GM18868 (cell line): ENCODE data around the gene LSM4.
"Not testable (repeated sequence)": the region's sequence is repeated elsewhere in the genome, so short reads cannot be mapped to it uniquely, and the experiment has no call there.

Source experiments
- ATAC-seq: cut with Tn5 transposase; IDR thresholded peaks from one replicate; pipeline ENCODE4 v1.9.1; 2021; ENCODE audit warnings: mild to moderate bottlenecking, moderate library complexity; ENCODE audit not compliant: unreplicated experiment

LSM4 gene

DNA sequence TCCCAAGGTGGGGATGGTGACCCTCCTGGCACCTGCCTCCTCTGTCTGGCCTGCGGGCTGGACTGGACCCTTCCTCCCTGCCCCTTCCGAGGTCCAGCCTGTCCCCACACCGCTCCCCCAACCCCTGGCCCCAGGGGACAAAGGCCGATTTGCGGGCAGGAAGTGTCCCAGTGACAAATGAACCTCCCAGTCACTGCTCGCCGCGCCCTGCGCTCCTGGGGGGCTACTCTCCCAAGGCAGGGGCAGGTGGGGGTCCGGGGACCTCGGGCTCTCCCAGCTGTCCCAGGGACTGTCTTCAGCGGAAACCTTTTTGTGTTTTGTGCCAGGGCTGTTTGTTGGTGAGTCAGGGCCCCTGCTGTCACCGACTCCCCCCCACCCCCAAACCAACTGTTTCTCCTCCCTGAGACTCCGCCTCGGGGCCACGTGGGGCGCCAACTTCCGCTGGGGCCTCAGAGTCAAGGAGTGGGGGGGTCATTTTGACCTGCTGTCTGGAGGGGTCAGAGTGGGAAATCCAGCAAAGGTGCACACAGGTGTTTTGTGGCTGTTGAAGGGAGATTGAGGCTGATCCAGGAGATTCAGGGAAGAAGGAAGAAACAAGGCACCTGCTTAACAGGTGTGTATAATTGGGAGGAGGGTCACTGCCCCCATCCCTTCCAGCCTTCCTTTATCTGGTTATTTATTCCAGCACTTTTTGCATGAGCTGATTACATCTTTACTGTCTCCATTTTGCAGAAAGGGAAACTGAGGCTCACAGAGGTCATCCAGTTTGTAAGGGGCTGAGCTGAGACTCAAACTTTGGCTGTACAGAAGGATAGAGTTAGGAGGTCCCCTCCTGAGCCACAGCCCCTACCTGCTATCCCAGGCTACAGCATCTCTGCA, 18.4 kb upstream of the LSM4 start:
- ATAC-seq, result peak; percentile 51

DNA sequence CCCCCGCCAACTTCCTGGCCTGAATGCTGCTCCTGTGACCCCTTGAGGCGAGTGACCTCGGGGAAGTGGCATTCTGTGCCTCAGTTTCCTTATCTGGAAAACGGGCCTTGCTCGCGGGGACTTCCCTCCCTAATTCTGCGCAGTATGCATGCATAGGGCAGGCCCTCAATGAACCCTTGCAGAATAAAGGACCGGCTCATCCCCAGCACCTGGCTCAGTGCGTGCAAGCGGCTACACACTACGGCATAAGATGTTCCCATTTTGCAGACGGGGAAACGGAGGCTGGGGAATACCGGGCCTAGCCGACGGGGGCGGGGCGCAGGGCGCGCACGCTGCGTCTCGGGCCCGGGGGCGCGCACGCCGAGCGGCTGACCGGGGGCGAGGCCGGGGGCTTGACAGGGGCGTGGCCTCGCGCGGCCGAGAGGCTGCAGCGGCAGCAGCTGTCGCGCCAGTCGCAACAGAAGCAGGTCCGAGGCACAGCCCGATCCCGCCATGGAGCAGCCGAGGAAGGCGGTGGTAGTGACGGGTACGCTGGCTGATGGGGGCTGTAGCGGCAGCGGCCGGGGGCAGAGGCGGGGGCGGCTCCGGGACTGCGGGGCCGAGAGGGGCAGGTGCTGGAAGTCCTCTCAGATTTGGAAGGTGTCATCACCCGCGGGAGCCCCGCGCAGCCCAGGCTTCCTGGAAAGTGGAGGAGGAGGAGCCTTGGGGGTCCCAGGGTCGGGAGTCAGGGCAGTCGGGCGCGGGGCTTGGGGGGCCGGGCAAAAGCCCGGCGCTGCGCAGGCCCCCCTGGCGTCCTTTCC, 17.5 kb upstream of the LSM4 start, which contains the start of gene PGPEP1:
TSS of gene PGPEP1 (plus strand) at position 409 of the 800 bp plus-strand sequence. CDS start at position 493, 84 bp downstream.
- ATAC-seq, result peak; percentile 45

DNA sequence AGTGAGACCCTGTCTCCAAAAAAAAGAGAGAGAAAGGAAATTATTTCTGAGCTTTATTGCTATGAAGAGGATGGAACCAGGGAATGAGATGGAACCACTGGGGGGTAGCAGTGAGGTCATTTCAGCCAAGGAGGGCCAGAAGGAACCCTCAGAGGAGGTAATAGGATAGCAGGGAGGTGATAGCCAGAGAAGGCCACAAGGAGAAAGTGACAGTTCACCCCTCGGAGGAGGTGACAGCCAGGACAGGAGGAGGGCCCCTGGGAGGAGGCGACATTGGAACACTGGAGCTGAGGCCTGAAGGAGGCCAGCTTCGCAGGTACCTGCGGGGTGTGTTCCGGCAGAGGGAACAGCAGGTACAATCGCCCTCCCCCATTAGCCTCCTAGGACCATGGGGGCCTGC, 16.8 kb upstream of the LSM4 start:
- ATAC-seq, result no peak

DNA sequence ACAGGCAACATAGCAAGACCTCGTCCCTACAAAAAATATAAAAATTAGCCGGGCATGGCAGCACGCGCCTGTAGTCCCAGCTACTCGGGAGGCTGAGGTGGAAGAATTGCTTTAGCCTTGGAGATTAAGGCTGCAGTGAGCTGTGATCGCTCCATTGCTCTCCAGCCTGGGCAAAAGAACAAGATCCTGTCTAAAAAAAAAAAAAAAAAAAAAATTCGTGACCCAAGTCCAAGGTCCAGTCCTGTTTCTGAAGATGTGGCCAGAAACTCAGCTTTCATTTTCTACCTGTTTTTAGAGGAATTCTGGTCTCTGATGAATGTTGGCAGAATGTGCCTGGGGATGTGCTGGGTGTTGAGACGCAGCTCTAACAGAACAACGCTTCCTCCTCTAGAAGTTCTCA, 15.7 kb upstream of the LSM4 start:
- no peak for ATAC-seq

DNA sequence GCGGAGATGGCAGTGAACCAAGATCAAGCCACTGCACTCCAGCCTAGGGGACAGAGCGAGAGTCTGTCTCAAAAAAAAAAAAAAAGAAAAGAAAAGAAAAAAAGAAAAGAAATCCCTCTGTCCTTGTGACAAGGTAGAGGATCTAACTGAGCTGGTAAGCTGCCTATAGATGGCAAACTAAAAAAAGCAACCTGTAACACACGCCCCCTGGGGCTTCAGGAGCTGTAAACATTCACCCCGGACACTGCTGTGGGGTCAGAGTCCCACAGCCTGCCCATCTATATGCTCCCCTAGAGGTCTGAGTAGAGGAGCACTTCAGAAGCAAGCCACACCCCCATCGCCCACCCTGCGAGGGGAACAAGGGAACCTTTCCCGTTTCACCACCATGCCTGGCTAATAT, 13.2 kb upstream of the LSM4 start:
- no peak for ATAC-seq

DNA sequence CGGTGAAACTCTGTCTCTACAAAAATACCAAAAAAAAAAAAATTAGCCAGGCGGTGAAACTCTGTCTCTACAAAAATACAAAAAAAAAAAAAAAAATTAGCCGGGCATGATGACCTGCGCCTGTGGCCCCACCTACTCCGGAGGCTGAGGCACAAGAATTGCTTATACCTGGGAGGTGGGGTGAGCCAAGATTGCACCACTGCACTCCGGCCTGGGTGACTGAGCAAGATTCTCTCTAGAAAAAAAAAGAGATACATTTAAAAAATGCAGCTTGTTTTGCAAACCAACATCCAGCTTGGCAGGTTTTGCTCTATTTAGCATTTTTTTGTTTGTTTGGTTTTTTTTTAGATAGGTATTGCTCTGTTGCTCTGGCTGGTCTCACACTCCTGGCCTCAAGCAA, 10.8 kb upstream of the LSM4 start:
- ATAC-seq, result no peak

DNA sequence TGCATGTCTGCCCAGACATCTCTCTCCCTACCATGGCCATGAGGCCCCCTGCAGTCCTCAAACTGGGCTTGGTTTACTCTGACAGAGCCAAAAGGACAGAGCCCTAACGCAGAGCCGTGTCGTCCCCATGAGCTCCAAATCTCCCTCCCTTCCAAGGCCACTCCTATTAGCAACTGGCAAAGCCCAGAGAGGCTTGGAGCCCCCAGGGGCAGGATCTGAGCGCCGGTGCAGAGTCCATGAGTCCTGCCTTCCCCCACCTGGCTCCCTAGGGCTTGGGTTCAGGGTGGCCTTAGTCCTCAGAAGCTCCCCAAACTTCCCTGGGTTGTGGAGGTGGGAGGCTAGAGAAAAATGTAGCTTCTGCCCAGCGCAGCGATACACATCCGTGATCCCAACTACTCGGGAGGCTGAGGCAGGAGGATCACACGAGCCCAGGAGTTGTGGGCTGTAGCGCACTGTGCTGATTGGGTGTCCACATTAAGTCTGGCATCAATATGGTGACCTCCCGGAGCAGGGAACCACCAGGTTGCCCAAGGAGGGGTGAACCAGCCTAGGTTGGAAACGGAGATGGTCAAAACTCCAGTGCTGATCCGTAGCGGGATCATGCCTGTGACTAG, 10.1 kb upstream of the LSM4 start:
- no peak for ATAC-seq

DNA sequence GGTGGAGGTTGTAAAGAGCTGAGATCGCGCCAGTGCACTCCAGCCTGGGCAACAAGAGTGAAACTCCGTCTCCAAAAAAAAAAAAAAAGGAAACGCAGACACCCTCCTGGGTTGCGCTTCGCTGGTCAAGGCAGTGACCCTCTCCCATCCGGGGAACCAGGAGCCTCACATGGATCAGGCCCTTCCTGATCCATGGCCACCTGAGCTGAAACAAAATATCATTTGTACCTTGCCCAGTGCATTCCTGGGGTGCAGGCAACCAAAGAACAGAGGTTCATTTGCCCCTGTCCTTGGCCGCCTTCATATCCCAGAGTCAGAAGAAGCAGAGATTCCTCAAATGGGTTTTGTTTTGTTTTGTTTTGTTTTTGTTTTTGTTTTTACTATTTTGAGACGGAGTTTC, 8.0 kb upstream of the LSM4 start:
- no peak for ATAC-seq

DNA sequence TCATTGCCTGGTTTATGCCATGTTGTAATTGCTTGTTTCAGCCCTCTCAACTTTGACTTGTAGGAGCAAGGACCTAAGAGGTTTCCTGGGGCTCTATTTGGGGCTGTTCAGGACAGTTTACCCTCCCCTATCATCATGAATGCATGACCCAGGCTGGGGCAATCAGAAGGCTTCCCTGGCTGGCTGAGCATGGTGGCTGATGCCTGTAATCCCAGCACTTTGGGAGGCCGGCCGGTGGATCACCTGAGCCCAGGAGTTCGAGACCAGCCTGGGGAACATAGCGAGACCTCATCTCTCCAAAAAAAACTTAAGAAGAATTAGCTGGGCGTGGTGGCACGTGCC, 6.1 kb upstream of the LSM4 start:
- no peak for ATAC-seq

DNA sequence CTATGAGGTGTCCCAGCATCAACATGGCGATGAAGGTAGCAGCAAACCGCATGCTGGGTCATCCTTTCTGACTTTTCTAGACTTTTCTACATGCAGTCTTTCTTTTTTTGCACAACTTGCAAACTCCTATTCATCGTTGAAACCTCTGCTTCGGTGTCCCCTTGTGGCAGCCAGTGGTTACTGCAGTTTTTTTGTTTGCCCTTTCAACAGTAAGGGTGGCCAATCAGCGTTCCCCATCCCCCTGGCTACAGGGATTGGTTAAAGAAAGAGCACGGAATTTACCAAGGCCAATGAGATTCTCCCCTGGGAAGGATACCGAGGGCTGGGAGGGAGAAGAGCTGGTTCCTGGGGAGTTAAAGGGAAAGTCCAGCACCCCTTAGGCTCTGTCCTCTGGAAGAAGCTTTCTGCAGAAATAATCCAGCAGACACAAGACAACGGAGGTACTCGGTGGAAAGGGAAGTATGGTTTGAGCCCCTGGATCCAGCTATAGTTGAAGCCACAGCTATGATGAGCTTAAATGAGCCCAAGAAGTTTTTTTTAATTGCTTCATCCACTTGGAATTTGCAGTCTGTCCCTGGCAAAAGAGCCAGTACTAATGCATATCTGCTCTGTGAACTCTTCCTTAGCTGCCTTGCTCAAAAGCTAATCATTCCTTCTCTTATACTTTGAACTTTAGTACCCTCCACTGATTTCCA, 5.6 kb upstream of the LSM4 start:
- no peak for ATAC-seq

DNA sequence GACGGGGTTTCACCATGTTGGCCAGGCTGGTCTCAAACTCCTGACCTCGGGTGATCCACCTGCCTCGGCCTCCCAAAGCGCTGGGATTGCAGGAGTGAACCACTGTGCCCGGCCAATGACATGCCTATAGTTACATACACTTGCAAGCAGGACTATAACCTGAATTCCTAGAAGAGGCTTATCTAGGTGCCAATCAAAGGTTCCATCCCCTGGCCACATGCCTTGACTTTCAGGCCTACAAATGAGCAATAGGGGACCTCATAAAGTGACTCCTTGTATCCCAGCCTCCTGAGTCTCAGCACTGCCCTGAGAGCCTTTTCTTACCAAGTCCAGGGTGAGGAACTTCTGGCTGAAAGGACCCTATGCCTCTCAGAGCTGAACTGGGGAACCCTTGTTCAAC, 3.9 kb upstream of the LSM4 start:
- no peak for ATAC-seq

DNA sequence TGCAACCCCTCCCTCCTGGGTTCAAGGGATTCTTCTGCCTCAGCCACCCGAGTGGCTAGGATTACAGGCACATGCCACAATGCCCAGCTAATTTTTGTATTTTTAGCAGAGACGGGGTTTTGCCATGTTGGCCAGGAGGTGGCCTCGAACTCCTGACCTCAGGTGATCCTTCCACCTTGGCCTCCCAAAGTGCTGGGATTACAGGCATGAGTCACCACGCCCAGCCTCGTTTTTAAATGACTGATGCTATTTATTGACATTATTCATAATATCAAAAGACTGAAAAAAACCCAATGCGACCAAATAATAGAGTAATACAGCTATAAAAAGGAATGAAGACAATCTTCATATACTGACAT, 1.5 kb upstream of the LSM4 start:
- ATAC-seq, result not testable (repeated sequence)

DNA sequence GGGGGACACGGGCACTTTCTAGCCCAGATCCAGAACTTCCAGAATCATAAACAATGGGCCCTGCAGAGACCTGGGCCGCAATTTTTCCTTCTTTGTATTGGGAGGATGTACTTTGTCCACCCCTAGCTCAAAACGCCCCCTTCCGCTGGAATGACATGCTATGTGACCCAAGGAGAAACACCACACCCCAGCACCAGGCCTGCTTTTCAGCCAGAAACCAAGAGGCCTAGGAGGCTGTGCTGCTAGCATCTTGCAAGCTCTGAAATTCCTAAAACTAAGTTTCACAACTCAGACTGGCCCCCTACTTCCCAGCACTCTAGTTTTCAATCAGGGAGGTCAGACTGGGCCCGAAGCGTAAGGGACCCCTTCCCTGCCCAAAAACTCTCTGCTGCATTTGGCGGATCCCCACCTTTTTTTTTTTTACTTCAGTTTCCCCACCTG, 538 bp downstream of the LSM4 start:
- ATAC-seq, result no peak

DNA sequence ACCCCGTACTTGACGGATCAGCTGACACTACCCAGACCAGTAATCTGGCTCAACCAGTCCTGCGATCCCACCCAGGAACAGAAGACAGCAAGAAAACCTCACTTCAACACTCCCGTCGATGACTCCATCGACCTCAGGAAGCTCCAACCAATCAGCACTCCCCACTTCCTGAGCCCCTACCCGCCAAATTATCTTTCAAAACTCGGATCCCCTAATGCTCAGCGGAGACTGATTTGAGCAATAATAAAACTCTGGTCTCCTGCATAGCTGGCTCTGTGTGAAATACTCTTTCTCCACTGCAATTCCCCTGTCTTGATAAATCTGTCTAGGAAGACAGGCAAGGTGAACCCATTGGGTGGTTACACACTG, 1.2 kb downstream of the LSM4 start:
- no peak for ATAC-seq

DNA sequence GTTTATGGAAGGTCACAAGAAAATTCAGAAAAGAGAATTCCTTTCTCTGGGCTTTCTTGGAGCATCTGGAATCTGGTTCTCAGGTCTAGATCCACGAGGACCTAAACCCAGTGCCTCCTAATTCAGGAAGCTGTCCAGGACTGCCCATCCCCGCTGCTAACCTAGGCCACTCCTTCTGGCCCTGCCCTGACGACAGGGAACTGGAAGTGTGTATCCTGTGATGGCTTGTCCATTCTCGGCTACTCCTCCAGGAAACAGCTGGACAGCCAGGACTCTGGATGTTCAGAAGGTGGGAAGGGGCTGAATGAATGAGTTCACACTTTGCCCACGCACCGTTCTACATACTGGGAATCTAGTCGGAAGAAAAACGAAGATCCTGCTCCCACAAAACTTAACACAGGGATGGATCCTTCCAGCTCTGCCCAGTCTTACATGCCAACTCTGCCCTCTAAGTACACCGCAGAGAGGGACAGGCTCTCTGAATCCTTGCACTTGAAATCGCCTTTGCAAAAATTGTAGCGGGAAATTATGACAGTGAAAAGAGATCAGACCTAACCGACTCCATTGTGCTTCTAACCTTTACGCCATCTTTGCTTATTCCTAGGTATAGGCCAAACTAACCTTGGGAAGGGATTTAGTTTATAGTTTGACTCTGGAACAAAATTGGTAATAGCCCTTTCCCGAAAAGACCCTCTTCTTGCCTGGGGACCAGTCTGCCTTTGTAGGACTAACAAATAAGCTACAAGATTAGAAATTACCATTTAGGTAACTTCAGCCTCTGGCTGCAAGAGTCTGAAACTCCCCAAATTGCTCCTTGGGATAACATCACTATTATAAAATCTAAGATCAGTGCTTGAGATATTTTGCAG, 1.8 kb downstream of the LSM4 start:
- no peak for ATAC-seq

DNA sequence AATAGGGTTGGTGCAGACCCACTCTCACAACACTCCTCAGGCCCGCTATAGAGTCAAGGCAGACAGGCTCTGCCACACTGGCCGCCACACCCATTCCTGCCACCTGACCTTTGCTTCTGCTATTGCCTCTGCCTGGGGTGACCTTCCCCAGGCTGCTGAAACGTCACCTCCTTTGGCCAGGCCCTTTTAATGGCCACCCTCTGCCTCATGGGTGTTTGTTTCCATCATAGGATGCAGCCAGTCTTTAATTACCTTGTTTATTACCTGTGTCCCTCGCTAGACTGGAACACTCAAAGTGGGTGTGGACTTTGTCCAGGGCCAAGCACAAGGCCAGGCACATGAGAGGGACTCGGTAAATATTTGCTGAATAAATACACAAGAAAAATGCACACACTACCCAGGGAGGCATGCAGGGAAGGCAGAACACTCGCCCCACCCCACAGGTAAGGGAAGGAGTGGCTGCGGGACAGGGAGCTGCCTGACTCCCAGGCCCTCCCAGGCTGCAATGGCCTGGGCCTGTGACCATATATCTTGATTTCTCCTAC, 3.2 kb downstream of the LSM4 start:
- ATAC-seq, result no peak

DNA sequence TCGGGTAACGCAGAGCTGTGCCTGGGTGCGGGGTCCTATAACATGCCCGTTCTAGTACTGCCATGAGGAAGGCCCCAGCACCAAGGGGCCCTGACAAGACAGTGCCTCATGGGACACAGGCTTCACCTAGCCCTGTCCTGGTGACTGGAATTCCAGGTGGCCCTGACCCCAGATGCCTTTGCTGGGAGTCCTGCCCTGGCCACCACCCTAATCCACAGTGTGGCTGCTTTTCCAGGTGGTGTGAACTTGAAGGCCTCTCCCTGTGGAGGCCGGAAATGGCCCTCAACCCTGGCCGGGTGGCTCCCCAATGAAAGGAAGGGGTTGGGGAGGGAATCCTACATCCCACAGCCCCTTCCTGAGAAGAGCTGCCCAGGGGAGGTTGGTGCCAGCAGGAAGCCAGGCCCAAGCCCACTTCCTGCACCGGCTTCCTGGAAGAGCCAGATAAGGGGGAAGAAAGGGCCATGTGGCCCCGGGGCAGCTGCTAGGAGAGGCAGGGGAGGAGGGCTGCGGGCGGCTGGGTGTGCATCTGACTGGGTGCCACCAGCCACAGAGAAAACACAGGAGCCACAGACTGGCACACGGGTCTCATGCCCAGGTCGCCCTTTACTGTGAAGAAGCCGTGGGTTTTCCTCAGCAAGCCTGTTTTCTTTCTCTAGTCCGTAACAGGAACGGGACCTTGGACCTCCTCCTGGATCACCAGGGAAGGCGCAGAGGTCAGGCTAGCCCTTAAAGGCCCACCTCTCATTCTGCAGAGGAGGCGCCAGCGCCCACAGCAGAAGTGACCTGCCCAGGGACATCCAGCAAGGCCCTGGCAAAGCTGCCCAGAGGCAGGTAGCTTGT, 4.7 kb downstream of the LSM4 start:
- ATAC-seq, result no peak

DNA sequence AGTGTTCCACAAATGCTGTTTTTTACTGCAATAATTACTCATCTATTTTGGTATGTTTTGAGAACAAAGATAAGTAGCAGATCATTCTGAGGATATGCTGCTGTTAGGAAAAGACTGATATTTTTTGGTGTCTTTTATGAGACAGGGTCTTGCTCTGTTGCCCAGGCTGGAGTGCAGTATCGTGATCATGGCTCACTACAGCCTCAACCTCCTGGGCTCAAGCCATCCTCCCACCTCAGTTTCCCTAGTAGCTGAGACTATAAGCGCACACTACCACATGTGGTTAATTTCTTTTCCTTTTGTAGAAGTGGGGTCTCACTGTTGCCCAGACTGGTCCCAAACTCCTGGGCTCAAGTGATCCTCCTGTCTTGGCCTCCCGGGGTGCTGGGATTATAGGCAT, 9.5 kb downstream of the LSM4 start:
- ATAC-seq, result no peak

DNA sequence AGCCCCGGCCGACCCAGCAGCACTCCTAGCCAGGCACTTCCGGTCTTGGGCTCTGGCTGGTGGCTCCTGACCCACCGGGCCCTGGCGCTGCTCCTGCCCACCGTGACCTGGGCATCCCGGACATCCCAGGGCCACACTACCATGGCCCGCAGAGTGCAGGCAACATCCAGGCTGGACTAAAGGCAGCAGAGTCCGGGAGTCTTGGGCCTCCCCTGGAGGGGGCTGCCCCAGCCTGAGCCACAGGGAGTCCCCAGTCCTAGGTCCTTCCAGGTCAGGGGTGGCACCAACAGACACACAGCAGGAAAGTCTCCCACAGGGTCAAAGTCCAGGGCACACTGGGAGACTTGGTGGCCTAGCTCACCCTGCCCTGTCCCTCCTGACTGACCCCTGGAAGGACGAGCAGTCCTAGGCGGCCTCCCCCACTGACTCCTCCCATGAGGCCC, 10.8 kb downstream of the LSM4 start:
- ATAC-seq, result no peak
